ENCODE results near the gene TYRP1.

The TYRP1 gene

GRCh38 chr9:12697719-12698118 lies 4.5 kb downstream of the TYRP1 start:
- peak; percentile 77 for DNase-seq

- no peak for DNase-seq
Observed at GRCh38 chr9:12698266-12698665, 5.1 kb downstream of the TYRP1 start.

- DNase-seq = no peak
Observed at GRCh38 chr9:12698986-12699385, 5.8 kb downstream of the TYRP1 start.

- no peak for DNase-seq
Observed at GRCh38 chr9:12699529-12699928, 6.3 kb downstream of the TYRP1 start.

- DNase-seq = no peak
Observed at GRCh38 chr9:12701126-12701525, 7.9 kb downstream of the TYRP1 start.

GRCh38 chr9:12702160-12702758 lies 9.1 kb downstream of the TYRP1 start:
- DNase-seq = no peak

- no peak for DNase-seq
Observed at GRCh38 chr9:12703996-12704395, 10.8 kb downstream of the TYRP1 start.

- no peak for DNase-seq
Observed at GRCh38 chr9:12705738-12706391, 12.7 kb downstream of the TYRP1 start.

- DNase-seq = no peak
Observed at GRCh38 chr9:12708562-12709298, 15.5 kb downstream of the TYRP1 start.

GRCh38 chr9:12712532-12712931 lies 19.3 kb downstream of the TYRP1 start:
- DNase-seq = no peak

GRCh38 chr9:12715268-12715667 lies 22.1 kb downstream of the TYRP1 start:
- DNase-seq = no peak

GRCh38 chr9:12716823-12717600 lies 23.8 kb downstream of the TYRP1 start:
- no peak for DNase-seq

GRCh38 chr9:12717907-12718306 lies 24.7 kb downstream of the TYRP1 start:
- DNase-seq = no peak

GRCh38 chr9:12718482-12719026 lies 25.4 kb downstream of the TYRP1 start:
- DNase-seq = no peak

- DNase-seq = no peak
Observed at GRCh38 chr9:12719431-12719830, 26.2 kb downstream of the TYRP1 start.

GRCh38 chr9:12720551-12720950 lies 27.4 kb downstream of the TYRP1 start:
- no peak for DNase-seq

GRCh38 chr9:12722131-12722530 lies 28.9 kb downstream of the TYRP1 start:
- DNase-seq = no peak

GRCh38 chr9:12723409-12724028 lies 30.3 kb downstream of the TYRP1 start:
- DNase-seq = peak; percentile 22

GRCh38 chr9:12726795-12727194 lies 33.6 kb downstream of the TYRP1 start:
- no peak for DNase-seq

GRCh38 chr9:12730198-12730597 lies 37.0 kb downstream of the TYRP1 start:
- DNase-seq = no peak

GRCh38 chr9:12730927-12731326 lies 37.7 kb downstream of the TYRP1 start:
- no peak for DNase-seq

GRCh38 chr9:12732971-12733370 lies 39.8 kb downstream of the TYRP1 start:
- no peak for DNase-seq

GRCh38 chr9:12735665-12736064 lies 42.5 kb downstream of the TYRP1 start:
- DNase-seq = no peak

Data from RPMI8226 (cell line).